Natural killer cell (primary cell): ENCODE data around the gene ZNF655. TPM values are rescaled to one million over a fixed set of nuclear protein-coding genes. Genes with fewer than 3 reads are reported as not detected.
"Not testable (repeated sequence)": the region's sequence is repeated elsewhere in the genome, so short reads cannot be mapped to it uniquely, and the experiment has no call there.

ENCODE experiments used
- ATAC-seq, 3 donors: fragments of 150-1000 bp in 2 of 3; fragments of 200-7000 bp in 1 of 3; cut with Tn5 transposase; 1 replicate in 1 of 3; 2 replicates in 2 of 3; pipeline ENCODE4 v1.10.0; 2021; ENCODE audit warnings: mild to moderate bottlenecking in 2 of 3, moderate library complexity in 2 of 3
- DNase-seq, 2 donors: peaks; one replicate each; pipeline versions ENCODE4 v3.0.0 to v3.0.0-alpha.2; 2013 to 2021; ENCODE audit warnings: mixed read lengths in 1 of 2
- H3K27ac ChIP-seq: one replicate; pipeline ENCODE4 v1.5.1; 2013; ENCODE audit warnings: mild to moderate bottlenecking, low read length
- H3K27me3 ChIP-seq: one replicate; pipeline ENCODE4 v1.6.1; 2013; ENCODE audit warnings: low read length; ENCODE audit not compliant: control insufficient read depth, insufficient read depth
- H3K36me3 ChIP-seq: one replicate; pipeline ENCODE4 v1.6.1; 2013; ENCODE audit warnings: low read length; ENCODE audit not compliant: control insufficient read depth, insufficient read depth
- H3K4me1 ChIP-seq: one replicate; pipeline ENCODE4 v1.6.1; 2013; ENCODE audit warnings: low read length; ENCODE audit not compliant: control insufficient read depth, insufficient read depth
- H3K4me3 ChIP-seq: one replicate; pipeline ENCODE4 v1.5.1; 2013; ENCODE audit warnings: low read length
- H3K9me3 ChIP-seq: one replicate; pipeline ENCODE4 v1.6.1; 2013; ENCODE audit warnings: low read length; ENCODE audit not compliant: control insufficient read depth, insufficient read depth
- H3K27ac Mint-ChIP-seq, 2 donors: one replicate each; pipeline ENCODE4 v1.8.0; 2022; ENCODE audit warnings: mild to moderate bottlenecking in 2 of 2, mixed read lengths in 2 of 2, moderate library complexity in 1 of 2
- H3K27me3 Mint-ChIP-seq, 2 donors: one replicate each; pipeline ENCODE4 v1.8.0; 2022; ENCODE audit warnings: low read depth in 2 of 2, mixed read lengths in 2 of 2
- H3K36me3 Mint-ChIP-seq: one replicate; pipeline ENCODE4 v1.8.0; 2022; ENCODE audit warnings: mixed read lengths
- H3K4me1 Mint-ChIP-seq, 2 donors: one replicate each; pipeline ENCODE4 v1.8.0; 2022; ENCODE audit warnings: mixed read lengths in 2 of 2
- H3K4me3 Mint-ChIP-seq: one replicate; pipeline ENCODE4 v1.8.0; 2022; ENCODE audit warnings: mild to moderate bottlenecking, moderate library complexity, mixed read lengths
- H3K9me3 Mint-ChIP-seq, 2 donors: one replicate each; pipeline ENCODE4 v1.8.0; 2022; ENCODE audit warnings: mixed read lengths in 2 of 2
- CTCF ChIP-seq: fragments of 200-600 bp; IDR thresholded peaks from one replicate; pipeline ENCODE4 v1.8.0; 2022; ENCODE audit warnings: antibody characterized with exemption
- WGBS: methylation state at CpG from one replicate; pipeline ENCODE4 v1.1.7; 2013; ENCODE audit warnings: missing lambda C conversion rate; ENCODE audit not compliant: insufficient coverage; 5-methylcytosine and 5-hydroxymethylcytosine counted together
- intact Hi-C: fragments of 100-400 bp; cut with micrococcal nuclease; formaldehyde crosslinking; loops from one replicate; pipeline ENCODE4 v1.14.2; 2022
- total RNA-seq, 4 donors: library from RNA; stranded (reverse); fragments of 120-200 nt in 1 of 4; gene quantifications; one replicate each; pipeline versions ENCODE4 v1.2.3 to v1.2.4, GENCODE V29; 2013 to 2022

ZNF655 gene
- total RNA-seq, 3 donors from 2014 or later (not counting 1 experiment from before 2014, with no cell fraction given) = 171 to 214 (median 196) TPM

GRCh38 chr7:99543916-99544315, 14.5 kb upstream of the ZNF655 start:
- peaks cover 13% of the 10 kb centered on the region for H3K36me3 Mint-ChIP-seq

GRCh38 chr7:99545308-99545707, 13.1 kb upstream of the ZNF655 start:
- H3K4me1 Mint-ChIP-seq, H3K4me3 Mint-ChIP-seq, H3K4me3 ChIP-seq, ATAC-seq, H3K36me3 ChIP-seq, H3K4me1 ChIP-seq, intact Hi-C loops, H3K9me3 Mint-ChIP-seq, H3K27ac Mint-ChIP-seq, H3K27me3 ChIP-seq, H3K27me3 Mint-ChIP-seq, H3K9me3 ChIP-seq, DNase-seq, H3K27ac ChIP-seq: not testable (repeated sequence)
- 99% methylated on average over 5 of the region's 5 CpGs for WGBS
- peaks cover 13% of the 10 kb centered on the region for H3K36me3 Mint-ChIP-seq

More at GRCh38 chr7:99543916-99544315, 14.5 kb upstream of the ZNF655 start:
- Mint-ChIP-seq H3K4me3 (no peak overlapping the region), H3K27me3 (no peaks in the 10 kb centered on the region), H3K27ac (no peak overlapping the region), H3K9me3 (peaks cover 0 to 3% of the 10 kb centered on the region in 2 donors), H3K4me1 (no peaks in the 10 kb centered on the region)
- H3K27ac ChIP-seq = no peak overlapping the region
- intact Hi-C loops = no loop called here
- H3K27me3 ChIP-seq = no peaks in the 10 kb centered on the region
- DNase-seq (no peak), ATAC-seq (no peak)
- H3K4me3 ChIP-seq = no peak overlapping the region
- WGBS = 96% methylated on average over 6 of the region's 6 CpGs
- peaks cover 14% of the 10 kb centered on the region for H3K9me3 ChIP-seq
- H3K4me1 ChIP-seq = no peaks in the 10 kb centered on the region
- TF ChIP-seq CTCF = no peak
- H3K36me3 ChIP-seq = peaks cover 10% of the 10 kb centered on the region

GRCh38 chr7:99549545-99549944, 8.9 kb upstream of the ZNF655 start:
- H3K4me3 Mint-ChIP-seq, H3K27me3 ChIP-seq, intact Hi-C loops, H3K4me3 ChIP-seq, H3K27ac ChIP-seq, ATAC-seq, H3K27ac Mint-ChIP-seq, H3K36me3 Mint-ChIP-seq, H3K9me3 ChIP-seq, H3K9me3 Mint-ChIP-seq, H3K4me1 ChIP-seq, DNase-seq, H3K27me3 Mint-ChIP-seq: not testable (repeated sequence)
- H3K36me3 ChIP-seq = peaks cover 16% of the 10 kb centered on the region
- H3K4me1 Mint-ChIP-seq = peaks cover 20 to 30% of the 10 kb centered on the region in 2 donors
- WGBS = no CpG with 5 or more reads among the region's 2 CpGs

- peak overlapping the region; percentile 90 for H3K4me3 ChIP-seq
- WGBS = 14% methylated on average over 14 of the region's 15 CpGs
- peaks cover 8% of the 10 kb centered on the region for H3K4me1 ChIP-seq
- DNase-seq (no peak), ATAC-seq (no peak)
- Mint-ChIP-seq H3K9me3 (no peaks in the 10 kb centered on the region), H3K36me3 (peaks cover 6% of the 10 kb centered on the region), H3K27ac (peak overlapping the region; percentile 94 to 95), H3K4me3 (peak overlapping the region; percentile 92), H3K4me1 (peaks cover 24 to 40% of the 10 kb centered on the region in 2 donors), H3K27me3 (no peaks in the 10 kb centered on the region)
- no peaks in the 10 kb centered on the region for H3K9me3 ChIP-seq
- no peaks in the 10 kb centered on the region for H3K27me3 ChIP-seq
- intact Hi-C loops = loop anchor here (5.0 kb wide), 1 partner anchor 144 kb away; the partner anchor contains the start of genes BUD31 and PDAP1
- H3K36me3 ChIP-seq = peaks cover 20% of the 10 kb centered on the region
- no peak for TF ChIP-seq CTCF
- H3K27ac ChIP-seq = peak overlapping the region; percentile 82
Measured at GRCh38 chr7:99551334-99551733, 7.1 kb upstream of the ZNF655 start.
